Right atrium auricular region (tissue), 2 donors: Measurements from ENCODE around the gene RTL1. TPM values are rescaled to one million over a fixed set of nuclear protein-coding genes. Genes with fewer than 3 reads are reported as not detected.

Source experiments
- DNase-seq: peaks from one replicate; pipeline ENCODE4 v3.0.0-alpha.2; 2019; ENCODE audit warnings: low spot score
- H3K27ac ChIP-seq, 2 donors: fragments of 200-600 bp; sonication (generic); 1 replicate in 1 of 2; 2 replicates in 1 of 2; pipeline ENCODE4 v1.5.1; 2016 to 2019
- H3K27me3 ChIP-seq, 2 donors: fragments of 200-600 bp; sonication (generic); one replicate each; pipeline versions ENCODE4 v1.5.1 to v1.6.0; 2017 to 2019
- H3K36me3 ChIP-seq: fragments of 200-600 bp; sonication (generic); one replicate; pipeline ENCODE4 v1.5.1; 2016
- H3K4me1 ChIP-seq, 2 donors: fragments of 200-600 bp; sonication (generic); one replicate each; pipeline versions ENCODE4 v1.5.1 to v1.6.0; 2017 to 2019
- H3K4me3 ChIP-seq, 2 donors: fragments of 200-600 bp; sonication (generic); 1 replicate in 1 of 2; 2 replicates in 1 of 2; pipeline ENCODE4 v1.5.1; 2017 to 2019; ENCODE audit warnings: mild to moderate bottlenecking in 1 of 2, moderate library complexity in 1 of 2
- H3K9me3 ChIP-seq, 2 donors: fragments of 200-600 bp; sonication (generic); one replicate each; pipeline ENCODE4 v1.5.1; 2019
- CTCF ChIP-seq, 2 donors: fragments of 200-600 bp; sonication (generic); IDR thresholded peaks; one replicate each; pipeline ENCODE4 v1.5.1; 2019; ENCODE audit warnings: antibody characterized with exemption in 2 of 2
- total RNA-seq, 2 donors: library from RNA; depleted of rRNA; stranded (reverse); fragments of >200 nt; gene quantifications; one replicate each; pipeline ENCODE4 v1.1.0, GENCODE V29; 2016

RTL1 gene
- total RNA-seq, 2 donors from 2014 or later: not detected

GRCh38 chr14:100887728-100888335 lies 15.7 kb downstream of the RTL1 start:
- Histone ChIP-seq H3K27ac (no peak overlapping the region), H3K4me3 (no peak overlapping the region), H3K36me3 (no peaks in the 10 kb centered on the region), H3K9me3 (no peaks in the 10 kb centered on the region), H3K4me1 (no peaks in the 10 kb centered on the region), H3K27me3 (no peaks in the 10 kb centered on the region)
- DNase-seq: no peak
- no peak for TF ChIP-seq CTCF (IDR thresholded peaks at IDR 0.05)

GRCh38 chr14:100885617-100886016 lies 17.9 kb downstream of the RTL1 start:
- Histone ChIP-seq H3K27ac (no peak overlapping the region), H3K4me3 (no peak overlapping the region), H3K27me3 (no peaks in the 10 kb centered on the region), H3K4me1 (no peaks in the 10 kb centered on the region), H3K9me3 (no peaks in the 10 kb centered on the region), H3K36me3 (no peaks in the 10 kb centered on the region)
- no peak for TF ChIP-seq CTCF (IDR thresholded peaks at IDR 0.05)
- no peak for DNase-seq

GRCh38 chr14:100885196-100885595 lies 18.3 kb downstream of the RTL1 start:
- DNase-seq: no peak
- Histone ChIP-seq H3K4me3 (no peak overlapping the region), H3K9me3 (no peaks in the 10 kb centered on the region), H3K27ac (no peak overlapping the region), H3K27me3 (no peaks in the 10 kb centered on the region), H3K4me1 (no peaks in the 10 kb centered on the region), H3K36me3 (no peaks in the 10 kb centered on the region)
- no peak for TF ChIP-seq CTCF (IDR thresholded peaks at IDR 0.05)

GRCh38 chr14:100884456-100884855 lies 19.1 kb downstream of the RTL1 start:
- DNase-seq: no peak
- H3K9me3 ChIP-seq: no peaks in the 10 kb centered on the region
- no peaks in the 10 kb centered on the region for H3K36me3 ChIP-seq
- no peaks in the 10 kb centered on the region for H3K27me3 ChIP-seq
- H3K27ac ChIP-seq: no peak overlapping the region
- no peak overlapping the region for H3K4me3 ChIP-seq
- no peak for TF ChIP-seq CTCF (IDR thresholded peaks at IDR 0.05)
- H3K4me1 ChIP-seq: no peaks in the 10 kb centered on the region

- no peaks in the 10 kb centered on the region for H3K36me3 ChIP-seq
- no peak for TF ChIP-seq CTCF (IDR thresholded peaks at IDR 0.05)
- no peaks in the 10 kb centered on the region for H3K9me3 ChIP-seq
- H3K27ac ChIP-seq: no peak overlapping the region
- no peaks in the 10 kb centered on the region for H3K4me1 ChIP-seq
- DNase-seq: no peak
- H3K27me3 ChIP-seq: no peaks in the 10 kb centered on the region
- H3K4me3 ChIP-seq: no peak overlapping the region
Observed at GRCh38 chr14:100883789-100884101, 19.8 kb downstream of the RTL1 start.
